Measurements from ENCODE around the gene DDB1.

- TF ChIP-seq ZNF678 (CRISPR knock-in tag; IDR thresholded peaks at IDR 0.05) (no peak), ARID4A (CRISPR knock-in tag; IDR thresholded peaks at IDR 0.05; ENCODE audit: borderline replicate concordance) (no peak), ZNF451 (CRISPR knock-in tag; IDR thresholded peaks at IDR 0.05) (no peak), BHLHE40 (IDR thresholded peaks at IDR 0.05; ENCODE audit: low read length) (no peak), CTCF (CRISPR knock-in tag; IDR thresholded peaks at IDR 0.05) (no peak), GTF2F1 (IDR thresholded peaks at IDR 0.05; ENCODE audit: low read length) (no peak), TAF1 (CRISPR knock-in tag; IDR thresholded peaks at IDR 0.05) (no peak), SCMH1 (CRISPR knock-in tag; IDR thresholded peaks at IDR 0.05; ENCODE audit: borderline replicate concordance) (no peak)
Observed at GRCh38 chr11:61287338-61287977, 45.4 kb downstream of the DDB1 start.
